Gastroesophageal sphincter (tissue), 3 donors: Measurements from ENCODE around the gene HIVEP2.

Experiments
- CTCF ChIP-seq, 4 experiments: fragments of 200-600 bp in 2 of 4; fragments of 450-650 bp in 2 of 4; sonication (generic) in 1 of 4; IDR thresholded peaks; one replicate each; pipeline ENCODE4 v1.5.1; 2017 to 2019; ENCODE audit warnings: antibody characterized with exemption in 4 of 4, mild to moderate bottlenecking in 2 of 4, moderate library complexity in 2 of 4
- EP300 ChIP-seq: sonication (generic); formaldehyde crosslinking; IDR thresholded peaks from one replicate; pipeline ENCODE4 v1.6.1; 2017; ENCODE audit warnings: antibody characterized with exemption, mild to moderate bottlenecking

- TF ChIP-seq EP300 (peak; percentile 36), CTCF (IDR thresholded peaks at IDR 0.05) (no peak)
These were observed 590 bp downstream of the HIVEP2 start for GRCh38 chr6:142944124-142945048.
